Measurements from ENCODE around the gene SNF8. TPM values are rescaled to one million over a fixed set of nuclear protein-coding genes. Genes with fewer than 3 reads are reported as not detected.
A peak's percentile ranks its signal among the peaks of the same experiment; 100 is the strongest.

Gene SNF8
- total RNA-seq, 2 experiments from 2014 or later: 59.5 to 94.0 TPM

- DNase-seq (no peak), ATAC-seq (no peak)
- Mint-ChIP-seq H3K9me3 (ENCODE audit: low read depth) (no peaks in the 10 kb centered on the region), H3K4me1 (peaks cover 14% of the 10 kb centered on the region), H3K36me3 (ENCODE audit: low read depth) (peaks cover 66% of the 10 kb centered on the region), H3K27ac (no peak overlapping the region), H3K27me3 (no peaks in the 10 kb centered on the region), H3K4me3 (no peak overlapping the region)
- CTCF ChIA-PET: interaction anchor here (0.6 to 0.9 kb wide), 4 partner anchors 43 to 1952 kb away, joined by 3 read pairs; no protein-coding TSS in a partner anchor
- POLR2A ChIA-PET: interaction anchor here (0.6 to 2.3 kb wide), 4 partner anchors 15 to 124 kb away, joined by 3 to 9 read pairs (median 3); partner anchors contain the start of gene SNF8
- intact Hi-C loops (cut with DNase I, micrococcal nuclease): no loop called here
Observed at GRCh38 chr17:48929812-48930165, 14.9 kb downstream of the SNF8 start.

- intact Hi-C loops (cut with DNase I, micrococcal nuclease): no loop called here
- H3K27ac Mint-ChIP-seq: peak overlapping the region; percentile 82
- ChIA-PET CTCF (interaction anchor here (0.6 to 0.9 kb wide), 4 partner anchors 44 to 1951 kb away, joined by 3 read pairs; no protein-coding TSS in a partner anchor), POLR2A (interaction anchor here (0.6 to 0.7 kb wide), 3 partner anchors 10 to 124 kb away, joined by 3 read pairs; no protein-coding TSS in a partner anchor)
- ATAC-seq (peak; percentile 11), DNase-seq (no peak)
- no peak overlapping the region for H3K4me3 Mint-ChIP-seq
- H3K4me1 Mint-ChIP-seq: peaks cover 17% of the 10 kb centered on the region
- H3K9me3 Mint-ChIP-seq (ENCODE audit: low read depth): no peaks in the 10 kb centered on the region
- no peaks in the 10 kb centered on the region for H3K27me3 Mint-ChIP-seq
- H3K36me3 Mint-ChIP-seq (ENCODE audit: low read depth): peaks cover 62% of the 10 kb centered on the region
Observed at GRCh38 chr17:48928876-48929811, 15.5 kb downstream of the SNF8 start.

- POLR2A ChIA-PET: interaction anchor here (1.1 kb wide), 1 partner anchor 13 kb away, joined by 3 read pairs; no protein-coding TSS in a partner anchor
Observed at GRCh38 chr17:48927978-48928745, 16.5 kb downstream of the SNF8 start.

GRCh38 chr17:48925991-48926342 lies 18.7 kb downstream of the SNF8 start:
- Mint-ChIP-seq H3K27ac (peak overlapping the region; percentile 51), H3K4me1 (peaks cover 19% of the 10 kb centered on the region)

More at GRCh38 chr17:48927978-48928745, 16.5 kb downstream of the SNF8 start:
- ATAC-seq (no peak), DNase-seq (no peak)
- Mint-ChIP-seq H3K9me3 (ENCODE audit: low read depth) (no peaks in the 10 kb centered on the region), H3K36me3 (ENCODE audit: low read depth) (peaks cover 60% of the 10 kb centered on the region), H3K4me3 (no peak overlapping the region), H3K27ac (peak overlapping the region; percentile 79), H3K4me1 (peaks cover 19% of the 10 kb centered on the region), H3K27me3 (no peaks in the 10 kb centered on the region)
- intact Hi-C loops (cut with DNase I, micrococcal nuclease): no loop called here
- CTCF ChIA-PET: interaction anchor here (0.5 to 1.4 kb wide), 3 partner anchors 11 to 44 kb away, joined by 3 to 4 read pairs (median 3); no protein-coding TSS in a partner anchor

GRCh38 chr17:48925251-48925990 lies 19.2 kb downstream of the SNF8 start:
- ATAC-seq: no peak
- Mint-ChIP-seq H3K27me3 (no peaks in the 10 kb centered on the region), H3K9me3 (ENCODE audit: low read depth) (no peaks in the 10 kb centered on the region), H3K4me1 (peaks cover 19% of the 10 kb centered on the region), H3K36me3 (ENCODE audit: low read depth) (peaks cover 62% of the 10 kb centered on the region), H3K27ac (peak overlapping the region; percentile 10), H3K4me3 (no peak overlapping the region)
- intact Hi-C loops (cut with DNase I, micrococcal nuclease): no loop called here
- CTCF ChIA-PET: interaction anchor here (0.7 kb wide), 1 partner anchor 589 kb away, joined by 3 read pairs; no protein-coding TSS in a partner anchor
- DNase-seq: no peak
- POLR2A ChIA-PET: no interaction called here

More at GRCh38 chr17:48925991-48926342, 18.7 kb downstream of the SNF8 start:
- POLR2A ChIA-PET: no interaction called here
- H3K27me3 Mint-ChIP-seq: no peaks in the 10 kb centered on the region
- CTCF ChIA-PET: no interaction called here
- no peak overlapping the region for H3K4me3 Mint-ChIP-seq
- no peak for ATAC-seq
- no peak for DNase-seq
- H3K36me3 Mint-ChIP-seq (ENCODE audit: low read depth): peaks cover 59% of the 10 kb centered on the region
- intact Hi-C loops (cut with DNase I, micrococcal nuclease): no loop called here
- H3K9me3 Mint-ChIP-seq (ENCODE audit: low read depth): no peaks in the 10 kb centered on the region

- Mint-ChIP-seq H3K4me3 (peak overlapping the region; percentile 73), H3K36me3 (ENCODE audit: low read depth) (peaks cover 72% of the 10 kb centered on the region), H3K27me3 (no peaks in the 10 kb centered on the region), H3K4me1 (peaks cover 59% of the 10 kb centered on the region), H3K27ac (peak overlapping the region; percentile 96), H3K9me3 (ENCODE audit: low read depth) (no peaks in the 10 kb centered on the region)
- ChIA-PET CTCF (interaction anchor here (0.7 to 1.6 kb wide), 9 partner anchors 9 to 1194 kb away, joined by 3 to 8 read pairs (median 3); partner anchors contain the start of gene ATP5MC1), POLR2A (interaction anchor here (0.6 to 1.7 kb wide), 6 partner anchors 12 to 836 kb away, joined by 3 to 16 read pairs (median 4); partner anchors contain the start of gene ATP5MC1)
- DNase-seq (peak; percentile 77), ATAC-seq (peak; percentile 95)
- intact Hi-C loops (cut with DNase I, micrococcal nuclease): loop anchor here (1.0 to 10.0 kb wide), 7 partner anchors 7 to 867 kb away; partner anchors contain the start of genes ATP5MC1 (in 2 of the 2), NFE2L1 (in 1 of the 2), SNF8 (in 1 of the 2) and UBE2Z (in 1 of the 2)
Observed at GRCh38 chr17:48915459-48916282, 29.0 kb downstream of the SNF8 start.

- Mint-ChIP-seq H3K27ac (peak overlapping the region; percentile 96), H3K4me3 (peak overlapping the region; percentile 55), H3K27me3 (no peaks in the 10 kb centered on the region), H3K9me3 (ENCODE audit: low read depth) (no peaks in the 10 kb centered on the region), H3K4me1 (peaks cover 78% of the 10 kb centered on the region), H3K36me3 (ENCODE audit: low read depth) (peaks cover 76% of the 10 kb centered on the region)
- POLR2A ChIA-PET: no interaction called here
- CTCF ChIA-PET: no interaction called here
- no peak for DNase-seq
- intact Hi-C loops (cut with DNase I, micrococcal nuclease): loop anchor here in 1 of 2 experiments (10.0 kb wide), 2 partner anchors 432 to 498 kb away; no protein-coding TSS in a partner anchor
- no peak for ATAC-seq
Observed at GRCh38 chr17:48912476-48912875, 32.2 kb downstream of the SNF8 start.

GRCh38 chr17:48910370-48910769 lies 34.3 kb downstream of the SNF8 start:
- POLR2A ChIA-PET: no interaction called here
- Mint-ChIP-seq H3K27me3 (no peaks in the 10 kb centered on the region), H3K9me3 (ENCODE audit: low read depth) (no peaks in the 10 kb centered on the region), H3K4me1 (peaks cover 67% of the 10 kb centered on the region), H3K4me3 (peak overlapping the region; percentile 89), H3K36me3 (ENCODE audit: low read depth) (peaks cover 57% of the 10 kb centered on the region), H3K27ac (peak overlapping the region; percentile 94)
- DNase-seq: no peak
- intact Hi-C loops (cut with DNase I, micrococcal nuclease): loop anchor here in 1 of 2 experiments (10.0 kb wide), 2 partner anchors 434 to 496 kb away; no protein-coding TSS in a partner anchor
- CTCF ChIA-PET: interaction anchor here (0.6 to 1.1 kb wide), 2 partner anchors 18 to 25 kb away, joined by 3 to 5 read pairs; partner anchors contain the start of gene ATP5MC1
- no peak for ATAC-seq

GRCh38 chr17:48909783-48910182 lies 34.9 kb downstream of the SNF8 start:
- POLR2A ChIA-PET: interaction anchor here (0.6 to 2.9 kb wide), 3 partner anchors 16 to 20 kb away, joined by 3 to 26 read pairs (median 3); partner anchors contain the start of gene ATP5MC1
- Mint-ChIP-seq H3K4me1 (peaks cover 61% of the 10 kb centered on the region), H3K36me3 (ENCODE audit: low read depth) (peaks cover 53% of the 10 kb centered on the region), H3K27me3 (no peaks in the 10 kb centered on the region), H3K27ac (peak overlapping the region; percentile 94), H3K9me3 (ENCODE audit: low read depth) (no peaks in the 10 kb centered on the region), H3K4me3 (peak overlapping the region; percentile 89)
- DNase-seq (no peak), ATAC-seq (no peak)
- intact Hi-C loops (cut with DNase I, micrococcal nuclease): loop anchor here in 1 of 2 experiments (2.0 to 10.0 kb wide), 6 partner anchors 435 to 1259 kb away; partner anchors contain the start of genes PNPO and SNX11
- CTCF ChIA-PET: interaction anchor here (1.0 to 1.1 kb wide), 3 partner anchors 17 to 968 kb away, joined by 3 to 4 read pairs (median 3); partner anchors contain the start of genes ATP5MC1 and PNPO

Measured in activated CD4-positive, alpha-beta T cell treated with anti-CD3 and anti-CD28 coated beads for 36 hours (primary cell).